LHCN-M2 (cell line): ENCODE measurements around the gene ZNF10. TPM values are rescaled to one million over a fixed set of nuclear protein-coding genes. Genes with fewer than 3 reads are reported as not detected.

Experiments used
- DNase-seq: peaks from one replicate; pipeline ENCODE4 v3.0.0-alpha.2; 2012; ENCODE audit warnings: low read depth
- total RNA-seq: library from RNA; depleted of rRNA; stranded (reverse); fragments of >200 nt; gene quantifications from 2 replicates; pipeline ENCODE4 v1.2.3, GENCODE V29; 2014; rRNA removed

The ZNF10 gene
- total RNA-seq, 1 experiment from 2014 or later, result 7.2 TPM

DNA sequence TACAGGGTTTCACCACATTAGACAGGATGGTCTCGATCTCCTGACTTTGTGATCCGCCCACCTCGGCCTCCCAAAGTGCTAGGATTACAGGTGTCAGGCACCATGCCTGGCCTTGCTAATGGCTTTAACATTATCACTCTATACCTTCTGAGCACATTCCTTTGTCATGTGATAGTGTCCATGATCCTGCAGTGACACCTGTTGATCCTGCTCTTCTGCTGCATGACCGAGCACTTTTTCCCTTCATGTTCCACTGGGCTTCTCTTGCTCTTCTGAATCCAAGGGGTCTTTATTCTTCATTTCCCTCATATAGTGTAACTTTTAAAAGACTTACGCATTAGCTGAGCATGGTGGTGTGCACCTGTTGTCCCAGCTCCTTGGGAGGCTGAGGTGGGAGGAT lies 62.4 kb downstream of the ZNF10 start:
- no peak for DNase-seq

DNA sequence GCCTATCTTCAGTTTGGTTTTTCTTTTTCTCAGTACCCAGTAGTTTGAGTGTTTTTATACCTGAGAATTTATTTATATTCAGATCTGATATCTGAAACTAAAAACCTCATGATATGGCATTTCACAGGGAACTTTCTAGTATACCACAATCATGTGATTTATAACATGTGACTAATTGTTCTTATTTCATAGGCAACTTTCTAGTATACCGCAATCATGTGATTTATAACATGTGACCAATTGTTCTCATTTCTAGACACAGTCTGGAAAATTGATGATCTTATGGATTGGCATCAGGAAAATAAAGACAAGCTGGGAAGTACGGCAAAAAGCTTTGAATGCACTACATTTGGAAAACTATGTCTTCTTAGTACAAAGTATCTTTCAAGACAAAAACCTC lies 71.5 kb downstream of the ZNF10 start:
- DNase-seq, result no peak

GRCh38 chr12:133202493-133203343 lies 72.3 kb downstream of the ZNF10 start:
- no peak for DNase-seq

DNA sequence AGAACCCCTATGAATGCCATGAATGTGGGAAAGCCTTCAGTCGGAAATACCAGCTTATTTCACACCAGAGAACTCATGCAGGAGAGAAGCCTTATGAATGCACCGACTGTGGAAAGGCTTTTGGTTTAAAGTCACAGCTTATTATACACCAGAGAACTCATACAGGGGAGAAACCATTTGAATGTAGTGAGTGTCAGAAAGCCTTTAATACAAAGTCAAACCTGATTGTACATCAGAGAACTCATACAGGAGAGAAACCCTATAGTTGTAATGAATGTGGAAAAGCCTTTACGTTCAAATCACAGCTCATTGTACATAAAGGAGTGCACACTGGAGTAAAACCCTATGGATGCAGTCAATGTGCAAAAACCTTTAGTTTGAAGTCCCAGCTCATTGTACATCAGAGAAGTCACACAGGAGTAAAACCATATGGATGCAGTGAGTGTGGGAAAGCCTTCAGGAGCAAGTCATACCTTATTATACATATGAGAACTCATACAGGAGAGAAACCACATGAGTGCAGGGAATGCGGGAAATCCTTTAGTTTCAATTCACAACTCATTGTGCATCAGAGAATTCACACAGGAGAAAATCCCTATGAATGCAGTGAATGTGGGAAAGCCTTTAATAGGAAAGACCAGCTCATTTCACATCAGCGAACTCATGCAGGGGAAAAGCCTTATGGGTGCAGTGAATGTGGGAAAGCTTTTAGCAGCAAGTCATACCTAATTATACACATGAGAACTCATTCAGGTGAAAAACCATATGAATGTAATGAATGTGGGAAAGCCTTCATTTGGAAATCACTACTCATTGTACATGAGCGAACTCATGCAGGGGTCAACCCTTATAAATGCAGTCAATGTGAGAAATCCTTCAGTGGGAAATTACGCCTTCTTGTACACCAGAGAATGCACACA lies 73.2 kb downstream of the ZNF10 start:
- peak; percentile 30 for DNase-seq

- no peak for DNase-seq
Measured at GRCh38 chr12:133204264-133204603, 73.8 kb downstream of the ZNF10 start.

DNA sequence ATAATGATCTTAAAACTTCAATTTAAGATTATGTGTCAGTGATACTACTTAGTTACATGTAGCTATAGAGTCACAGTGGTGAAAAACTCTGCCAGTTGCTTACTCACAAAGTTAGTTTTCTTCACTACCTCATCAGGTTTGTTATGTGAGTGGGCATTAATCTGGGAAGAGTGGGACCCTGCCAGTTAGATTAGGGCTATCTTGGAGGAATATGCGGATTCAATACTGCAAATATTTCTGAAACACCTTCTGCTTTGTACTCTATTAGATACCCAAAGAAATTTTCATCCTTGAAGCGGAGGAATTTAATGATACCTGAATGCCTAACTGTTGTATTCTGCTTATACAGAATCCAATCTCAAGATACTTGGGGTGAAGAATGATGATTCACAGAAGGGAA lies 76.0 kb downstream of the ZNF10 start:
- DNase-seq, result no peak

Other genes starting within 250 kb of the ZNF10 start
- 23.8 and 24.8 TPM in 2 replicates for gene CHFR, start 243.0 kb upstream of the ZNF10 start, total RNA-seq
- 4.6 and 10.0 TPM in 2 replicates for gene ZNF605, start 174.3 kb upstream of the ZNF10 start, total RNA-seq
- gene ZNF26, start 144.3 kb upstream of the ZNF10 start, total RNA-seq, result 16.2 and 16.3 TPM in 2 replicates
- 21.8 and 27.7 TPM in 2 replicates for gene ZNF84, start 93.1 kb upstream of the ZNF10 start, total RNA-seq
- gene ZNF140, start 49.7 kb upstream of the ZNF10 start, total RNA-seq, result 11.7 and 14.4 TPM in 2 replicates
- gene ZNF891, start 353 bp upstream of the ZNF10 start, total RNA-seq, result 1.0 and 1.2 TPM in 2 replicates
- gene ZNF268, start 50.9 kb downstream of the ZNF10 start, total RNA-seq, result 19.3 and 24.0 TPM in 2 replicates
- not detected in 2 replicates for gene ANHX, start 105.2 kb downstream of the ZNF10 start, total RNA-seq